Fibroblast of peridontal ligament (primary cell): Measurements from ENCODE around the gene PRUNE2.

Experiments used
- DNase-seq: peaks from one replicate; pipeline ENCODE4 v3.0.0-alpha.2; 2010; ENCODE audit errors: extremely low read depth

Gene PRUNE2

GRCh38 chr9:76629205-76629990 lies 276.5 kb downstream of the PRUNE2 start:
- DNase-seq: no peak

GRCh38 chr9:76628155-76628554 lies 277.8 kb downstream of the PRUNE2 start:
- no peak for DNase-seq

GRCh38 chr9:76626980-76627379 lies 278.9 kb downstream of the PRUNE2 start:
- DNase-seq: no peak

GRCh38 chr9:76626141-76626540 lies 279.8 kb downstream of the PRUNE2 start:
- DNase-seq: no peak

- peak; percentile 29 for DNase-seq
Observed at GRCh38 chr9:76624391-76625048, 281.4 kb downstream of the PRUNE2 start.

- no peak for DNase-seq
Observed at GRCh38 chr9:76620996-76621395, 284.9 kb downstream of the PRUNE2 start.

- DNase-seq: peak; percentile 50
Observed at GRCh38 chr9:76620581-76620980, 285.3 kb downstream of the PRUNE2 start.

GRCh38 chr9:76619640-76620039 lies 286.3 kb downstream of the PRUNE2 start:
- peak; percentile 61 for DNase-seq

GRCh38 chr9:76619197-76619596 lies 286.7 kb downstream of the PRUNE2 start:
- no peak for DNase-seq

- DNase-seq: peak; percentile 97
Observed at GRCh38 chr9:76618762-76619161, 287.2 kb downstream of the PRUNE2 start.

- no peak for DNase-seq
Observed at GRCh38 chr9:76617497-76618175, 288.3 kb downstream of the PRUNE2 start.

- DNase-seq: no peak
Observed at GRCh38 chr9:76616780-76617179, 289.1 kb downstream of the PRUNE2 start.

- no peak for DNase-seq
Observed at GRCh38 chr9:76615177-76615603, 290.7 kb downstream of the PRUNE2 start.

- DNase-seq: no peak
Observed at GRCh38 chr9:76613974-76614373, 291.9 kb downstream of the PRUNE2 start.

- DNase-seq: no peak
Observed at GRCh38 chr9:76613150-76613781, 292.6 kb downstream of the PRUNE2 start.

- peak; percentile 71 for DNase-seq
Observed at GRCh38 chr9:76610011-76610352, 295.9 kb downstream of the PRUNE2 start.

GRCh38 chr9:76609285-76610010 lies 296.5 kb downstream of the PRUNE2 start:
- DNase-seq: no peak

- no peak for DNase-seq
Observed at GRCh38 chr9:76608575-76609273, 297.2 kb downstream of the PRUNE2 start.

- DNase-seq: no peak
Observed at GRCh38 chr9:76607730-76608436, 298.0 kb downstream of the PRUNE2 start.

GRCh38 chr9:76605321-76605900 lies 300.5 kb downstream of the PRUNE2 start:
- DNase-seq: no peak
